Lung (tissue), 16 donors: ENCODE results near the gene PLPPR4. TPM values are rescaled to one million over a fixed set of nuclear protein-coding genes. Genes with fewer than 3 reads are reported as not detected.

Experiments
- ATAC-seq: fragments of 200-7000 bp; cut with Tn5 transposase; one replicate; pipeline ENCODE4 v1.9.1; 2020; ENCODE audit warnings: moderate number of reproducible peaks; ENCODE audit not compliant: insufficient read depth, low FRiP score
- DNase-seq, 3 donors: peaks; one replicate each; pipeline ENCODE4 v3.0.0-alpha.2; 2013 to 2017
- H3K27ac ChIP-seq, 2 donors: one replicate each; pipeline ENCODE4 v1.5.1; 2013; ENCODE audit warnings: mild to moderate bottlenecking in 2 of 2, moderate library complexity in 2 of 2, control low read depth in 1 of 2, inconsistent platforms in 1 of 2, low read depth in 1 of 2, low read length in 1 of 2
- H3K27me3 ChIP-seq, 3 donors: one replicate each; pipeline ENCODE4 v1.5.1; 2013; ENCODE audit warnings: low read length in 2 of 3; ENCODE audit not compliant: control insufficient read depth in 3 of 3, insufficient read depth in 3 of 3
- H3K36me3 ChIP-seq, 4 donors: one replicate each; pipeline ENCODE4 v1.5.1; 2013; ENCODE audit warnings: low read length in 4 of 4, mild to moderate bottlenecking in 1 of 4, moderate library complexity in 1 of 4; ENCODE audit not compliant: control insufficient read depth in 4 of 4, insufficient read depth in 4 of 4
- H3K4me1 ChIP-seq, 5 donors: one replicate each; pipeline ENCODE4 v1.5.1; 2013; ENCODE audit warnings: low read length in 5 of 5, mild to moderate bottlenecking in 2 of 5, moderate library complexity in 1 of 5; ENCODE audit not compliant: control insufficient read depth in 5 of 5, insufficient read depth in 5 of 5
- H3K4me3 ChIP-seq: one replicate; pipeline ENCODE4 v1.5.1; 2013; ENCODE audit warnings: mild to moderate bottlenecking, control low read depth, moderate library complexity
- H3K9ac ChIP-seq, 2 donors: one replicate each; pipeline ENCODE4 v1.5.1; 2013; ENCODE audit warnings: low read length in 2 of 2, control low read depth in 1 of 2; ENCODE audit not compliant: insufficient read depth in 1 of 2
- H3K9me3 ChIP-seq, 4 donors: one replicate each; pipeline ENCODE4 v1.5.1; 2013; ENCODE audit warnings: low read length in 3 of 4, mild to moderate bottlenecking in 1 of 4, moderate library complexity in 1 of 4; ENCODE audit not compliant: control insufficient read depth in 4 of 4, insufficient read depth in 3 of 4
- WGBS, 2 donors: extraction: QIAGEN DNeasy Blood & Tissue Kit; methylation state at CpG; one replicate each; pipeline ENCODE4 v1.1.7; 2013; 5-methylcytosine and 5-hydroxymethylcytosine counted together
- long read RNA-seq, 5 donors: transcript quantifications; one replicate each; lab custom pipeline, GENCODE V29; 2026
- polyA plus RNA-seq, 2 donors: library from polyadenylated mRNA; stranded (reverse); fragments of 200-250 nt; gene quantifications; one replicate each; pipeline ENCODE4 v1.2.1, GENCODE V29; 2013
- total RNA-seq, 2 donors: library from RNA; depleted of rRNA in 1 of 2; stranded (reverse); fragments of >200 nt in 1 of 2; gene quantifications; one replicate each; pipeline ENCODE4 v1.2.1, GENCODE V29; 2014 to 2021
- TF ChIP-seq, protein P1 (sequence below): IDR thresholded peaks from 2 replicates; pipeline ENCODE4 v1.5.1; 2012; ENCODE audit warnings: mild to moderate bottlenecking; ENCODE audit errors: control extremely low read depth, extremely low read depth
- donor health status: control.
- donor health status: control.
- donor health status: Bipolar disorder and iron deficiency.
- donor health status: healthy.
- donor health status: DM: yes; HTN: yes; CAD: no.

The PLPPR4 gene, protein sequence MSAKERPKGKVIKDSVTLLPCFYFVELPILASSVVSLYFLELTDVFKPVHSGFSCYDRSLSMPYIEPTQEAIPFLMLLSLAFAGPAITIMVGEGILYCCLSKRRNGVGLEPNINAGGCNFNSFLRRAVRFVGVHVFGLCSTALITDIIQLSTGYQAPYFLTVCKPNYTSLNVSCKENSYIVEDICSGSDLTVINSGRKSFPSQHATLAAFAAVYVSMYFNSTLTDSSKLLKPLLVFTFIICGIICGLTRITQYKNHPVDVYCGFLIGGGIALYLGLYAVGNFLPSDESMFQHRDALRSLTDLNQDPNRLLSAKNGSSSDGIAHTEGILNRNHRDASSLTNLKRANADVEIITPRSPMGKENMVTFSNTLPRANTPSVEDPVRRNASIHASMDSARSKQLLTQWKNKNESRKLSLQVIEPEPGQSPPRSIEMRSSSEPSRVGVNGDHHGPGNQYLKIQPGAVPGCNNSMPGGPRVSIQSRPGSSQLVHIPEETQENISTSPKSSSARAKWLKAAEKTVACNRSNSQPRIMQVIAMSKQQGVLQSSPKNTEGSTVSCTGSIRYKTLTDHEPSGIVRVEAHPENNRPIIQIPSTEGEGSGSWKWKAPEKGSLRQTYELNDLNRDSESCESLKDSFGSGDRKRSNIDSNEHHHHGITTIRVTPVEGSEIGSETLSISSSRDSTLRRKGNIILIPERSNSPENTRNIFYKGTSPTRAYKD
- total RNA-seq (10 to 100 TPM in 1 of 2 donors, 1 to 10 TPM in 1; 1.5 to 31.2 TPM), polyA plus RNA-seq (under 1 TPM; 0.20 to 0.37 TPM)
- long read RNA-seq, donor 1, full-length matches to known transcripts = 15 of 15 reads
- long read RNA-seq, donor 1, partial matches to known transcripts = 0 of 15 reads
- long read RNA-seq, donor 1, other reads (novel, unspliced or antisense) = 0 of 15 reads
- long read RNA-seq, donor 2, full-length matches to known transcripts = 5 of 5 reads
- long read RNA-seq, donor 2, partial matches to known transcripts = 0 of 5 reads
- long read RNA-seq, donor 2, other reads (novel, unspliced or antisense) = 0 of 5 reads
- long read RNA-seq, donor 3, full-length matches to known transcripts = 2 of 2 reads
- long read RNA-seq, donor 3, partial matches to known transcripts = 0 of 2 reads
- long read RNA-seq, donor 3, other reads (novel, unspliced or antisense) = 0 of 2 reads
- long read RNA-seq, donor 4, full-length matches to known transcripts = 4 of 4 reads
- long read RNA-seq, donor 4, partial matches to known transcripts = 0 of 4 reads
- long read RNA-seq, donor 4, other reads (novel, unspliced or antisense) = 0 of 4 reads
- long read RNA-seq, donor 5, full-length matches to known transcripts = 4 of 4 reads
- long read RNA-seq, donor 5, partial matches to known transcripts = 0 of 4 reads
- long read RNA-seq, donor 5, other reads (novel, unspliced or antisense) = 0 of 4 reads

DNA sequence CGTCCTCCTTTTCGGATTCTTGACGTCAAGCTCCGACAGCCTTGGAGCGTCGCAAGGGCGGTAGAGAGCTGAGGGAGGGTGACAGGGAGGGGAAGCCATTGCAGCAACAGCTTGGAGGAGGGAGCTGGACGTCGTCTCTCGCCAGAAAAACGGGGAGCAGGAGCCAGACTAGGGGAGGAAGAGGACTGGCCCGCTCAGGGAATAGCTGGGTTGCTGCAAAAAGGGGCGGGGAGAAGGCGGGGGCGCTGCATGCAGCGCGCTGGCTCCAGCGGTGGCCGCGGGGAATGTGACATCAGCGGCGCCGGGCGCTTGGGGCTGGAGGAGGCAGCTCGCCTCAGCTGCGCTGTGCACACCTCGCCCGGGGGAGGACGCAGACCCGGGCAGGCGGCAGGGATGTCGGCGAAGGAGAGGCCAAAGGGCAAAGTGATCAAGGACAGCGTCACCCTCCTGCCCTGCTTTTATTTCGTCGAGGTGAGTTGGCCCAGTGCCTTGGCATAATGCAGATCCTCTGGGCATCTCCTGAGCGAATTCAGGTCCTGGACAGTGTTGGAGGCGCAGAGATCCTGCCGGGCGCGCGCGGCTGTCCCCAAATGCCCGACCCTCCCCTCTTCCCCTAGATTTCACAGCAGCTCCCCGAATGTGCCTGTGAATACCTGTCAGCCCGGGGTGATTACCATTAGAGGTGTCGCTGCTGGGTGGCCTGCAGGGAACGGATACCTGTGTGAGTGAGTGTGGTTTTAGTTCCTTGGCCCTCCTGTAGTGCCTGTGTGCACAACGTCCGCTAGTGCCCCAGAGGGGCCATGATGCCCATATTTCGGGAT lies at the start of gene PLPPR4:
Gene PLPPR4 (plus strand): TSS at position 292 of the 821 bp plus-strand sequence. CDS start 102 bp downstream, at position 394.
- H3K4me3 ChIP-seq = peak within 1 kb of the TSS; percentile 33
- TF ChIP-seq, protein P1, sequence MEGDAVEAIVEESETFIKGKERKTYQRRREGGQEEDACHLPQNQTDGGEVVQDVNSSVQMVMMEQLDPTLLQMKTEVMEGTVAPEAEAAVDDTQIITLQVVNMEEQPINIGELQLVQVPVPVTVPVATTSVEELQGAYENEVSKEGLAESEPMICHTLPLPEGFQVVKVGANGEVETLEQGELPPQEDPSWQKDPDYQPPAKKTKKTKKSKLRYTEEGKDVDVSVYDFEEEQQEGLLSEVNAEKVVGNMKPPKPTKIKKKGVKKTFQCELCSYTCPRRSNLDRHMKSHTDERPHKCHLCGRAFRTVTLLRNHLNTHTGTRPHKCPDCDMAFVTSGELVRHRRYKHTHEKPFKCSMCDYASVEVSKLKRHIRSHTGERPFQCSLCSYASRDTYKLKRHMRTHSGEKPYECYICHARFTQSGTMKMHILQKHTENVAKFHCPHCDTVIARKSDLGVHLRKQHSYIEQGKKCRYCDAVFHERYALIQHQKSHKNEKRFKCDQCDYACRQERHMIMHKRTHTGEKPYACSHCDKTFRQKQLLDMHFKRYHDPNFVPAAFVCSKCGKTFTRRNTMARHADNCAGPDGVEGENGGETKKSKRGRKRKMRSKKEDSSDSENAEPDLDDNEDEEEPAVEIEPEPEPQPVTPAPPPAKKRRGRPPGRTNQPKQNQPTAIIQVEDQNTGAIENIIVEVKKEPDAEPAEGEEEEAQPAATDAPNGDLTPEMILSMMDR = no peak
- 2 to 3% methylated on average over 48 to 51 of the region's 51 CpGs for whole genome bisulfite sequencing, 2 donors
- H3K9me3 ChIP-seq = peaks cover 0 to 3% (median 0%) of the 10 kb centered on the region in 4 donors
- H3K4me1 ChIP-seq = peaks cover 0 to 6% (median 4%) of the 10 kb centered on the region in 5 donors
- no peak within 1 kb of the TSS for H3K27ac ChIP-seq
- peak; percentile 90 to 94 (median 91) for DNase-seq
- H3K27me3 ChIP-seq = peaks cover 0 to 10% (median 0%) of the 10 kb centered on the region in 3 donors
- peak; percentile 64 for ATAC-seq
- H3K9ac ChIP-seq = peak within 1 kb of the TSS; percentile 31 to 97
- no peaks in the 10 kb centered on the region for H3K36me3 ChIP-seq

DNA sequence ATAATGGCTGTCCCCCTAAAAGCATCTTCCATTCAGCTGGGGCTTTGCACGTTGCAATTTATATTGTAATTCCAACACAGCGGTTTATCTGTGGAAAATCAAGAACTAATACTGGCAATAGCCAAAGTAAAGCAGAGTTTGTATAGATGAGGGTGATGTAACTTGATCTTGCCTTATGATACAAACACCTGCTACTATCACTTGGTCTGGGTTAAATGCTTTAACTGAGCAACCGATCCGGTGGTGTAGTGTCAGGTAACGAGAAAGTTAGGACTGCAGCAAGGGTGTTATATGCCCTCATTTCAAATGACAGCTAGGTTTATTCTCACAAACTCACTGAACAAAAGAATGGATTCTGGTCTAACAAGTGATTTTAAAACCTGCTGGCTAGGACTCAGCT lies 47.3 kb upstream of the PLPPR4 start:
- peaks cover 0 to 7% (median 0%) of the 10 kb centered on the region in 4 donors for H3K9me3 ChIP-seq
- DNase-seq = no peak
- H3K4me1 ChIP-seq = peaks cover 0 to 13% (median 0%) of the 10 kb centered on the region in 5 donors
- H3K27ac ChIP-seq = no peak overlapping the region
- no peaks in the 10 kb centered on the region for H3K36me3 ChIP-seq
- no peaks in the 10 kb centered on the region for H3K27me3 ChIP-seq
- H3K4me3 ChIP-seq = no peak overlapping the region
- no peak for ATAC-seq
- H3K9ac ChIP-seq = no peak overlapping the region
- TF ChIP-seq, protein P1 = no peak
- 84 to 87% methylated on average over 5 of the region's 5 CpGs for WGBS, 2 donors

DNA sequence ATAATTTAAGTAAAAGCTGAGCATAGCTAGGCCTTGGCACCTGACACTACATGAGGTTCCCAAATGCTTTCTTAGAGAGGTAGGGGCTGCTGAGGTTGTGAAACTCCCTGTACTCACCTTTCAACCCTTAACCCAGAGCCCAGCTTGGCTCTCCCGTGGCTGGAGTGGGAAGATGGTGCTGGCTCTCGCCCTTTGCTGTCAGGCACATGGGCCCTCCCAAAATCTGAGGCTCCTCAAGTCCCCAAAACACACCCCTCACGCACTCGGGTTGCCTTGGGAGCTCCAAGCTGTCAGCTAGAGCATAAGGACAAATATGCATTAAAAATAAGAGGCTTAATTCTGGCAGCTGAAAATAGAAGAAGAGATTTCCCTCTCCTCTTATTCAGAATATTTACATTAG lies 46.7 kb upstream of the PLPPR4 start:
- Histone ChIP-seq H3K9ac (no peak overlapping the region), H3K4me1 (peaks cover 0 to 13% (median 0%) of the 10 kb centered on the region in 5 donors), H3K27me3 (no peaks in the 10 kb centered on the region), H3K4me3 (no peak overlapping the region), H3K27ac (no peak overlapping the region), H3K36me3 (no peaks in the 10 kb centered on the region), H3K9me3 (peaks cover 0 to 7% (median 0%) of the 10 kb centered on the region in 4 donors)
- DNase-seq = peak in 2 of 3 donors; percentile 24 to 50
- ATAC-seq = no peak
- 49 to 71% methylated on average over 4 of the region's 4 CpGs for WGBS, 2 donors
- TF ChIP-seq, protein P1 = no peak
